K562 (cell line): ENCODE results near the gene TSPAN1. TPM values are rescaled to one million over a fixed set of nuclear protein-coding genes. Genes with fewer than 3 reads are reported as not detected.

Experiments used
- CBFB ChIP-seq: sonication (generic); formaldehyde crosslinking; IDR thresholded peaks from 2 replicates; pipeline ENCODE4 v1.4.0; 2020; ENCODE audit warnings: mild to moderate bottlenecking, missing genetic modification reagents
- CEBPZ ChIP-seq: fragments of 150-350 bp; IDR thresholded peaks from 2 replicates; pipeline ENCODE4 v1.6.1; 2014; ENCODE audit warnings: low read depth, mild to moderate bottlenecking, low read length, borderline replicate concordance
- CHD4 ChIP-seq: fragments of 200-600 bp; sonication (generic); IDR thresholded peaks from 3 replicates; pipeline ENCODE4 v1.6.1; 2012; ENCODE audit warnings: low read depth, mild to moderate bottlenecking, mixed read lengths, low read length, inconsistent platforms; ENCODE audit not compliant: insufficient read depth, insufficient replicate concordance, poor library complexity, severe bottlenecking
- GABPB2 ChIP-seq: fragments of 250-450 bp; sonication (Bioruptor Pico); conservative IDR thresholded peaks from 2 replicates; pipeline ENCODE4 v1.5.1; 2021; ENCODE audit warnings: mild to moderate bottlenecking
- KLF16 ChIP-seq: IDR thresholded peaks from 2 replicates; pipeline ENCODE4 v1.6.1; 2016; ENCODE audit warnings: antibody characterized with exemption
- MCM7 ChIP-seq, 2 experiments: fragments of 450-650 bp; IDR thresholded peaks; 2 replicates each; pipeline ENCODE4 v1.6.1; 2016 to 2018
- RUNX1 ChIP-seq: sonication (generic); IDR thresholded peaks from 2 replicates; pipeline ENCODE4 v1.6.1; 2016; ENCODE audit warnings: antibody characterized with exemption, low read depth
- YBX1 ChIP-seq: fragments of 450-650 bp; IDR thresholded peaks from 2 replicates; pipeline ENCODE4 v1.7.1; 2016; ENCODE audit warnings: mild to moderate bottlenecking
- ZBED1 ChIP-seq: IDR thresholded peaks from 2 replicates; pipeline ENCODE4 v1.6.1; 2014
- ZNF395 ChIP-seq: fragments of 200-800 bp; sonication (Bioruptor generic); IDR thresholded peaks from 2 replicates; pipeline ENCODE4 v1.6.1; 2017; ENCODE audit warnings: missing genetic modification characterization, missing compliant biosample characterization
- ZNF609 ChIP-seq: sonication (generic); formaldehyde crosslinking; IDR thresholded peaks from 2 replicates; pipeline ENCODE4 v1.8.1; 2023; ENCODE audit warnings: missing genetic modification reagents, mild to moderate bottlenecking, borderline replicate concordance
- ZNF740 ChIP-seq, 3 experiments: fragments of 200-800 bp in 1 of 3; sonication (Bioruptor generic) in 1 of 3; sonication (generic) in 1 of 3; formaldehyde crosslinking in 1 of 3; IDR thresholded peaks; 2 replicates each; pipeline versions ENCODE4 v1.6.1 to v1.8.0; 2016 to 2022; ENCODE audit warnings: mild to moderate bottlenecking in 2 of 3, missing compliant biosample characterization in 2 of 3, missing genetic modification characterization in 2 of 3, missing genetic modification reagents in 1 of 3
- polyA plus RNA-seq, 8 experiments: library from polyadenylated mRNA; depleted of rRNA in 4 of 8; stranded (reverse) in 5 of 8; unstranded in 3 of 8; fragments of >200 nt; fragmentation: Nextera tagmentation in 2 of 8; fragmentation: Illumina TruSeq in 1 of 8; extraction: Ambion mirVana in 2 of 8; extraction: Trizol in 1 of 8; gene quantifications; 2 replicates each; pipeline versions ENCODE4 v1.2.1 to v1.2.3, GENCODE V29; 2011 to 2014; ENCODE audit warnings: inconsistent platforms in 1 of 8, missing spikeins in 1 of 8
- total RNA-seq, 7 experiments: library from RNA; depleted of rRNA in 6 of 7; stranded (reverse); fragments of >200 nt in 6 of 7; fragmentation: Illumina TruSeq in 2 of 7; extraction: Trizol in 2 of 7; gene quantifications; 2 replicates each; pipeline versions ENCODE4 v1.2.1 to v1.2.3, GENCODE V29; 2011 to 2021; ENCODE audit warnings: low replicate concordance in 1 of 7

Gene TSPAN1
- total and polyA plus RNA-seq, 9 of the 15 experiments (the other 6 are each of a cell fraction or from before 2014, with no cell fraction given), result 0.58 TPM; not detected in 8

GRCh38 chr1:46179138-46180081, 4.5 kb downstream of the TSPAN1 start (continued):
- TF ChIP-seq ZNF609 (CRISPR knock-in tag), result no peak; the same call in 1 of the 2 replicates
- no peak for TF ChIP-seq CHD4
- no peak for TF ChIP-seq CEBPZ
- TF ChIP-seq KLF16, result no peak
- TF ChIP-seq ZBED1, result no peak
- TF ChIP-seq ZNF740 (CRISPR knock-in tag; IDR thresholded peaks at IDR 0.05), result no peak
- no peak for TF ChIP-seq ZNF740 (tag; IDR thresholded peaks at IDR 0.05)
- TF ChIP-seq CBFB (CRISPR knock-in tag), result no peak
- TF ChIP-seq RUNX1, result no peak
- TF ChIP-seq MCM7 (IDR thresholded peaks at IDR 0.05), result 0 out of 4 replicates have a peak, but pooled peaks of 1 of the 2 experiments have one; percentile 83
- TF ChIP-seq GABPB2 (CRISPR knock-in tag), result no peak
- TF ChIP-seq YBX1, result peak; percentile 92
- no peak for TF ChIP-seq ZNF395
